GM18868 (cell line): Measurements from ENCODE around the gene DCTN2.
"Not testable (repeated sequence)": the region's sequence is repeated elsewhere in the genome, so short reads cannot be mapped to it uniquely, and the experiment has no call there.

Experiments
- ATAC-seq: cut with Tn5 transposase; IDR thresholded peaks from one replicate; pipeline ENCODE4 v1.9.1; 2021; ENCODE audit warnings: mild to moderate bottlenecking, moderate library complexity; ENCODE audit not compliant: unreplicated experiment

DCTN2 gene

DNA sequence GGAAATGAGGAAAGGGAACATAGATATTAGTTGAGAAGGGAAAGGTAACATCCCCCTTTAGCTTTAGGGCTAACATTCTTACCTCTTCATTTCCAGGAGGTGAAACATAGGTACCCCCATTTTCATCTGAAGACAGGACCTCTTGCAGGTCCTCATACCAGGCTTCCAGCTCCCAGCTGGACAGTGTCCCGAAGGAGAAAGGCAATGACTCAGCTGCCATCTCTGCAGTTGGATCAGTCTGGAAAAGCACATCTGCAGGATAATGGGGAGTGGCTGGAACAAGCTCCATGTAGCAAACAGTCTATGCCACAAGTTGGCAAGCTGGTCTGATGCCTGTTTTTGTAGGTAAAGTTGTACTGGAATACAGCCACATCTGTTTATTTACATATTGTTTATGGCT is 29.8 kb downstream of the DCTN2 start:
- no peak for ATAC-seq

DNA sequence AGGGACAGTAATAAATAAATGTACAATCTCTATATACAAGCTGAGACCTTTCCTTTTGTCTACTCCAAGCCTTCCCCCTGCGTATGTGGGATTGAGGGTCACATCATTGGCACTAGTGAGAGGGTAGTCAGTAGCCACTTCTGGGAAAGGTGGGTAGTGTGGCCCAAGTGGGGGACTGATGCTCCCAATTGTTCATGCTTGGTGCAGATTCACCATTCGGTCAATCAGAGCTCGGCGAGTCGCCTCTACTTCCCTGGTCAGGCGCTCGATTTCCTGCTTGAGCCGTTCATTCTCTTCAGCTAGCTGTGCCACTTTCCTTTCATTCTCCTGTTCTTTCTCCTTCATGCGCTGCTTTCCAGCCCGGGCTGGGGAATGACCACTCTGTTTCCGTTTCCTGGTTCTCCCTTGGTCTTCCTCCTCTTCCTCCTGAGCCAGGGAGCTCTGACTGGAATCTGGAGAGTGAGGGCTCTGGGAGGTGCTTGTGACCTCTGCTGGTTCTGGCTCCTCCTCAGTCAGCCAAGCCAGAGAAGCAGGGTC is 30.3 kb downstream of the DCTN2 start:
- no peak for ATAC-seq

DNA sequence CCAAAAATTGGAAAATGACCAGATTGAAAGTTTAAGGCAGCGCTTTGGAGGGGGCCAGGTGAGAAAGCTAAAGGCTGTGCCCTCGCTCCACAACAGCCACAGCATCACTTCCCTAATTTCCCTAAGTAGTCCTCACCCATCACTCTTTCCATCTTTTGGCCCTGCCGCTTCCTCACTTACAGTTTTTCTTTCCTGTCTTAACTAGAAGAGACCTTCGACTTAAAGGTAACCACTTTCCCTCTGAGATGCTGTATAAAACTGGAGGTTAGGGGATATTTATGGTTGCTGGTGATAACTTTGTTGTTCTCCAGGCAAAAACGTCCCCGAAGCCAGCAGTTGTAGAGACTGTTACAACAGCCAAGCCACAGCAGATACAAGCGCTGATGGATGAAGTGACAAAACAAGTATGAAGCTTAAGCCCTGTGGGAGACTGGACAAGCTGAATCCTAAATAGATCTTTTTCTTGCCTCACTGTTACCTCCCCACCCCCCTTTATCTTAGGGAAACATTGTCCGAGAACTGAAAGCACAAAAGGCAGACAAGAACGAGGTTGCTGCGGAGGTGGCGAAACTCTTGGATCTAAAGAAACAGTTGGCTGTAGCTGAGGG is 31.0 kb downstream of the DCTN2 start:
- no peak for ATAC-seq

DNA sequence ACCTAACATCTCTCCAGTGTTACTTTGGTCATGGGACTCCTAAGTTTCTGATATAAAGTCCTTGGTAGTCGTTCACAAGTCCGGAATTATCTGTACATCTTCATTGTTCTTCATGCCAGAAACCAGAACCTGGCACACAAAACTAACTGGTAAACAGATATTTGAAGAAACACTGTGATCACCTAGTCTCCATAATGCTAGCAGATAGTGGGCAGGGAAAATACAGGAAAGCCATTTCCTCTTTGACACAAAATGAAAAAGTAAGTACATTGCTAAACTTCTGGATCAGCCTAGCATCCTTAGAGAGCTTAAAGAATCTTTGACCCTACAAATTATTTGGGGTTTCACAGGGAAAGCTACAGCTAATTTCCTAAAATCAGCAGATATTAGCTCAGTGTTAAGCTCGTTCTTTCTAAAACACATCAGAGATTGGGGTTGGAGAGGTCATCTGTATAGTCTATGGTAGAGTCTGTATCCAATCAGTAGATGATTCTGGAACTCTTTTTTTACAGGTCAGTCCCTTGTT is 31.5 kb downstream of the DCTN2 start:
- no peak for ATAC-seq

DNA sequence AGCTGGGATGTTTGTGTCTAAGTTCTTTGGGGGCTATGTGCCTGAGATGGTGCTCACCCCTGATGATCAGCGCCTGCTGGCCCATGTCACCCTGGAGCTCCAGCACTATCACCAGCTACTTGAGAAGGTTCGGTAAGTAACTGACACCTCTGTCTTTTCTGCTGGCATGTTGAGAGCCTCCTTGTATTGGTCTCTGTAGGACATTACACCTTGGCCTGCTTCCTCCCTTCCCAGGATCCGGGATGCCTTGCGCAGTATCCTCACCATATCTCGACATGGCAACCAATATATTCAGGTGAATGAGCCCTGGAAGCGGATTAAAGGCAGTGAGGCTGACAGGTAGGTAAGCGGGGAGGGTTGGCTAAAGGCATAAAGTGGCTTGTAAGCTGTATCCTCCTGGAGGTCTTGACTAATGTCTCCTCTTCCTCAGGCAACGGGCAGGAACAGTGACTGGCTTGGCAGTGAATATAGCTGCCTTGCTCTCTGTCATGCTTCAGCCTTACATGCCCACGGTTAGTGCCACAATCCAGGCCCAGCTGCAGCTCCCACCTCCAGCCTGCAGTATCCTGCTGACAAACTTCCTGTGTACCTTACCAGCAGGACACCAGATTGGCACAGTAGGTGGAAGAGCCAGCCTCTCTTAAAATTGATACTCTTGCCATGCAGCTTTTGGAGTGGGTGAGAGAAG is 32.1 kb downstream of the DCTN2 start:
- no peak for ATAC-seq

DNA sequence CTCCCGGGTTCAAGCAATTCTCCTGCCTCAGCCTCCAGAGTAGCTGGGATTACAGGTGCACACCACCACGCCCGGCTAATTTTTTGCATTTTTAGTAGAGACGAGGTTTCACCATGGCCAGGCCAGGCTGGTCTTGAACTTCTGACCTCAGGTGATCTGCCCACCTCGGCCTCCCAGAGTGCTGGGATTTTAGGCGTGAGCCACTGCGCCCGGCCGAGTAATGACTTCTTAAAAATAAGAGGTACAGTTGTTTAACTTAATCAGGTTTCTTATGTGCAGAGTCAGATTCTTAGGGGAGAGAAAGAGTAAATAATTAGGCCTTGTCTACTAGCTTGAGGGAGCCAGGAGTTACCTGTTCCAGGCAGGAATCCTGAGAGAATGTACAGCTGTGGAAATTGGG is 32.7 kb downstream of the DCTN2 start:
- not testable (repeated sequence) for ATAC-seq

DNA sequence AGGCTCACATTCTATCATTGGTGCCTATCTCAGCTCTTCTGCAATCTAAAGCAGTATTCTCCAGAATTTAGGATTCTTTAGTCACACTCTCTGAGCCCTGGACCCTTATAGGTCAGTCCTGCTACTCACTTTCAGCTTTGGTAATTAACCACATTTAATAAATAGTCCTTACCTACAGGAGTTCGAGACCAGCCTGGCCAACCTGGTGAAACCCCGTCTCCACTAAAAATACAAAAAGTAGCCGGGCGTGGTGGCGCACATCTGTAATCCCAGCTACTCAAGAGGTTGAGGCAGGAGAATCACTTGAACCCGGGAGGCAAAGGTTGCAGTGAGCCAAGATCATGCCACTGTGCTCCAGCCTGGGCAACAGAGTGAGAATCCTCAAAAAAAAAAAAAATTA is 33.3 kb downstream of the DCTN2 start:
- not testable (repeated sequence) for ATAC-seq

DNA sequence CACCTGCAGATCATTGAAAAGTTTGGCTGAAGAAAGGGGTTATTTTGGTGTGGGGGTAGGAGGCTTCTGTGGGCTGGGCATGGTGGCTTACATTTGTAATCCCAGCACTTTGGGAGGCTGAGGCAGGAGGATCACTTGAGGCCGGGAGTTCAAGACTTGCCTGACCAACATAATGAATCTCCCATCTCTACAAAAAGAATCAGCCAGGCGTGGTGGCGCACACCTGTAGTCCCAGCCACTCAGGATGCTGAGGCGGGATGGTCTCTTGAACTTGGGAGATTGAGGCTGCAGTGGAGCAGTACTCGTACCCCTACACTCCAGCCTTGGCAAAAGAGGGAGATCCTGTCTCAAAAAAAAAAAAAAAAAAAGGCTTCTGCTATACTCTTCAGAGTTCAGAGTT is 33.7 kb downstream of the DCTN2 start:
- ATAC-seq = no peak

DNA sequence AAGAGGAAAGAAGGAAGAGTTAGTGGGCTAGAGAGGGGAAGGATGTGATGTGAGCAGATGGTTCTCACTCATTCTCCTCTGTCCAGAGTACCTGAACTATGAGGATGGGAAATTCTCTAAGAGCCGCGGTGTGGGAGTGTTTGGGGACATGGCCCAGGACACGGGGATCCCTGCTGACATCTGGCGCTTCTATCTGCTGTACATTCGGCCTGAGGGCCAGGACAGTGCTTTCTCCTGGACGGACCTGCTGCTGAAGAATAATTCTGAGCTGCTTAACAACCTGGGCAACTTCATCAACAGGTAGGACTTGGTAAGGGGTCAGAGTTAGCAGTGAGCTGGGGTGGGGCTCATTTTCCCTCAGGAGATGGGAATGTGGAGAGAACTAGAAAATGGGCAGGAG is 34.3 kb downstream of the DCTN2 start:
- ATAC-seq = no peak

DNA sequence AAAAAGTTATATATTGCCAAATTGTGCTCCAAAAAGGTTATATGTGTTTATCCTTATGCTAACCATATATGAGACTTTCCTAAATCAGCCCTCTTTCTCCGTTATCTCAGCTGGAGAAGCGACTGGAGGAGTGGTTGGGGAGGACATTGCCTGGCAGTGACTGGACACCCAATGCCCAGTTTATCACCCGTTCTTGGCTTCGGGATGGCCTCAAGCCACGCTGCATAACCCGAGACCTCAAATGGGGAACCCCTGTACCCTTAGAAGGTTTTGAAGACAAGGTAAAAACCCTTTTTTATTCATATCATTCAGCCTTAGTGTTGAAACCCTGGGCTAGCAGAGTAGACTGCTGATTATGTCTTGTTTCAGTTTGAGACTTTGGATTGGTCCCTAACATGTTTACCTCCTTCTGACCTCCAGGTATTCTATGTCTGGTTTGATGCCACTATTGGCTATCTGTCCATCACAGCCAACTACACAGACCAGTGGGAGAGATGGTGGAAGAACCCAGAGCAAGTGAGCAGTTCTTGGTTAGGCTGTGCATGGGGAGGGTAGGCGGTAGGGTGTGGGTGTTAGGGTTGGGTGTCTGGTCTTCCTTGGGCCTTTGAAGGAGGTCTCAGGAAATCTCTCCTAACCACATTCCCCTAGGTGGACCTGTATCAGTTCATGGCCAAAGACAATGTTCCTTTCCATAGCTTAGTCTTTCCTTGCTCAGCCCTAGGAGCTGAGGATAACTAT is 35.2 kb downstream of the DCTN2 start:
- ATAC-seq = no peak

DNA sequence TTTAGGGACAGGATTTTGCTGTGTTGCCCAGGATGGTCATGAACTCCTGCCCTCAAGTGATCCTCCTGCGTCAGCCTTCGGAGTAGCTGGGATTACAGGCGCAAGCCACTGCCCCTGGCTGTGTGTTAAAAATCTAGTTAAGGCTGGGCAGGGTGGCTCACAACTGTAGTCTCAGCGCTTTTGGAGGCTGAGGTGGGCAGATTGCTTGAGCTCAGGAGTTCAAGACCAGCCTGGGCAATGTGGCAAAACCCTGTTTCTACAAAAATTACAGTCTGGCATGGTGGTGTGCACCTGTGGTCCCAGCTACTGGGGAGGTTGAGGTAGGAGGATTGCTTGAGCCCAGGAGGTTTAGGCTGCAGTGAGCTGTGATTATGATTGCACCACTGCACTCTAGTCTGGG is 35.8 kb downstream of the DCTN2 start:
- ATAC-seq = no peak

DNA sequence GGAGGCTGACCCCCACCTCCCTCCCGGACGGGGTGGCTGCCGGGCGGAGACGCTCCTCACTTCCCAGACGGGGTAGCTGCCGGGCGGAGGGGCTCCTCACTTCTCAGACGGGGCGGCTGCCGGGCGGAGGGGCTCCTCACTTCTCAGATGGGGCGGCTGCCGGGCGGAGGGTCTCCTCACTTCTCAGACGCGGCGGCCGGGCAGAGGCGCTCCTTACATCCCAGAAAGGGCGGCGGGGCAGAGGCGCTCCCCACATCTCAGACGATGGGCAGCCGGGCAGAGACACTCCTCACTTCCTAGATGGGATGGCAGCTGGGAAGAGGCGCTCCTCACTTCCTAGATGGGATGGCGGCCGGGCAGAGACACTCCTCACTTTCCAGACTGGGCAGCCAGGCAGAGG is 39.2 kb downstream of the DCTN2 start:
- not testable (repeated sequence) for ATAC-seq

DNA sequence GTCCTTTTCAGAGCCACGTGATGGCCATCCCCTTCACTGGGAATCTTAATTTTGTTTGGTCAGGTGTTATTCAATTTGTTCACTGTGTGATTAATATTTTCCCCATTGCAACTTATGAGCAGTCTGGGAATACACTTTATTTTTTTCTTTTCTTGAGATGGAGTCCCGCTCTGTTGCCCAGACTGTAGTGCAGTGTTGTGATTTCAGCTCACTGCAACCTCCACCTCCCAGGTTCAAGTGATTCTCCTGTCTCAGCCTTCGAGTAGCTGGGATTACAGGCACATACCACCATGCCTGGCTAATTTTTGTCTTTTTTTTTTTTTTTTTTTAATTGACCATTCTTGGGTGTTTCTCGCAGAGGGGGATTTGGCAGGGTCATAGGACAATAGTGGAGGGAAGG is 40.5 kb downstream of the DCTN2 start:
- not testable (repeated sequence) for ATAC-seq

DNA sequence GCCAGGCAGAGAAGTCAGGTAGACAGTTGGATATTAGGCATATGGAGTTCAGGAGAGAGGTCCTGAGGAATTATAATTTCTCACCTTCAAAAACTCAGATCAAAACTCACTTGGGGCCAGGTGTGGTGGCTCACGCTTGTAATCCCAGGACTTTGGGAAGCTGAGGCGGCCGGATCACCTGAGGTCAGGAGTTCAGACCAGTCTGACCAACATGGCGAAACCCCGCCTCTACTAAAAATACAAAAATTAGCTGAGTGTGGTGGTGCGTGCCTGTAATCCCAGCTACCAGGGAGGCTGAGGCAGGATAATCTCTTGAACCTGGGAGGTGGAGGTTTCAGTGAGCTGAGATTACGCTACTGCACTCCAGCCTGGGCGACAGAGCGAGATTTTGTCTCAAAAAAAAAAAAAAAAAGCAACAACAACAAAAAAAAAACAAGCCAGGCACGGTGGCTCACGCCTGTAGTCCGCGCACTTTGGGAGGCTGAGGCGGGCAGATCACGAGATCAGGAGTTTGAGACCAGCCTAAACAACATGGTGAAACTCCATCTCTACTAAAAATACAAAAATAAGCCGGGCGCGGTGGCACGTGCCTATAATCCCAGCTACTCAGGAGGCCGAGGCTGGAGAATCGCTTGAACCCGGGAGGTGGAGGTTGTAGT is 44.6 kb downstream of the DCTN2 start:
- not testable (repeated sequence) for ATAC-seq

DNA sequence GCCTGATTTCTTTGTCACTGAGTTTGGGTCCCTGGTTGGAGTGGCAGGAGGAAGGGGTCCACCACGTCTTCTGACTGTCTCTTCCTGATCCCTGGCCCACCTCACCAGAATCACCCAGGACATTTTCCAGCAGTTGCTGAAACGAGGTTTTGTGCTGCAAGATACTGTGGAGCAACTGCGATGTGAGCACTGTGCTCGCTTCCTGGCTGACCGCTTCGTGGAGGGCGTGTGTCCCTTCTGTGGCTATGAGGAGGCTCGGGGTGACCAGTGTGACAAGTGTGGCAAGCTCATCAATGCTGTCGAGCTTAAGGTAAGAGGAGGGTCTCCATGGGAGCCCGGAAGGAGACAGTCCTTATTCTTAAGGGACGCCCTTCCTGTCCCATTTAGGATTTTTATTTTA is 46.8 kb downstream of the DCTN2 start:
- ATAC-seq = no peak

DNA sequence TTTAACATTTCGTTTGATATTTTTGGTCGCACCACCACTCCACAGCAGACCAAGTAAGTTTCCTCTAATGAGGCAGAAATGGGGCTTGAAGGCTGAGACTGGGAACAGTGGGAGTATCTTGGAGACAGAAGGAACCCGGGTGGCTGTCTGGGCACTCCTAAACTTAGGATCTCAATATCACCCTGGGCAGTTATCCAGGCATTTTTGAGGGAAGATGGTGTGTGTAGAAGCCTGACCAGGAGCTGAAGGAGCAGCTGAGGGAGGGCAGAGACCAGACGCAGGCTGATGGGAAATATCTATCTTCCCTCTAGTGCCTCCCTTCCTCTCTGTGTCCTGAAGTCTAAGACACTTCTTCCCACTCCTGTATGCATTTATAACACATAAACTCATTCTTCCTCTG is 48.4 kb downstream of the DCTN2 start:
- ATAC-seq = no peak

DNA sequence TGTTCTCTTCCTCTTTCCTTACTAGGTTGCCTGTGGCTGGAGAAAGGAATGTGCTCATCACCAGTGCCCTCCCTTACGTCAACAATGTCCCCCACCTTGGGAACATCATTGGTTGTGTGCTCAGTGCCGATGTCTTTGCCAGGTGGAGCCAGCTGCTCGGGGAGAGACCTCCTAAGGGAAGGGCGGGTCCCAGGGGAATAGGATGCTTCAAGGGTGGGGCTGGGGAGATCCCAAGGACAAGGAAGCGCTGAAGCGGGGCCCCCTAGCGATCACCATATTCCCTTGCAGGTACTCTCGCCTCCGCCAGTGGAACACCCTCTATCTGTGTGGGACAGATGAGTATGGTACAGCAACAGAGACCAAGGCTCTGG is 48.9 kb downstream of the DCTN2 start:
- no peak for ATAC-seq

DNA sequence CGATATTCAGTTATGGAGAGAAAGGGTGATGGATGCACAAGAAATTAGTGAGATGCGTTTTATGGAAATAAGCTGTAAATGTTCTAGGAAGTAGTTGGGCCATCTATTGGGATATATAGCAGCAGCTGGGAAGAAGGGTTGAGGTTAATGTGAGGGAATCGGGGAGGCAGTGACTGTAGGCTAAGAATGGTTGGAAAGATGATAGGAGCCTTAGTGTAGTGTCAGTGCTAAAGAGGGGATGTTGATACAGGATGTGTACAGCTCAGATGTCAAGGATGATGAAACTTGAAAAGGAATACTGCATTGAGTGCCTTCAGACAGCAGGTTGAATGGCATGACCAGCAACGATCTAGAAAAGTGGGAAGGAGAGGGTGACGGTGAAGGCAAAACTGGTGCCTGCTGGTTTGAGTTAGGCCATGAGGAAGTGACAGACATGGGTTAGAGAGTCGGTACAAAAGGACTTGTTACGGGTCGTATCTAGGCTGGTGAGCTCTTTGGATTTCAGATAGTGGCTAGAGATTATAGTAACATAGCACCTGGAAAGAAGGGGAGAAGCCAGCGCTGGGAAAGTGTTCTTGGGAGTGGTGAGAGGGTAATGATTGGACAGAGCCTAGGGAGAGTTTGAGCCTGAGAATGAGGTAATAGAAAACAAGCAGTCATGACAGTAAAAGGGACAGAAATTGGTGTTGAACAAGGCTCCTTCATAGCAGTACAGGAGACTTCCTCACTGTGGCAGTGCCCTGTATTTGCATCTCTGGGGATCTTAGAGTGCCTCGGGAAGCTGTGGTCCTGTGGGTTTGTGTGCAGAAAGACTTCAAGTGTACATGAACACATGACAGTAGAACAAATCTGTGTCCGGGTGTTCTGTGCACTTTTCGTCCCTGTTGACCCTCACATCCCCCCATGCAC is 49.5 kb downstream of the DCTN2 start:
- no peak for ATAC-seq

DNA sequence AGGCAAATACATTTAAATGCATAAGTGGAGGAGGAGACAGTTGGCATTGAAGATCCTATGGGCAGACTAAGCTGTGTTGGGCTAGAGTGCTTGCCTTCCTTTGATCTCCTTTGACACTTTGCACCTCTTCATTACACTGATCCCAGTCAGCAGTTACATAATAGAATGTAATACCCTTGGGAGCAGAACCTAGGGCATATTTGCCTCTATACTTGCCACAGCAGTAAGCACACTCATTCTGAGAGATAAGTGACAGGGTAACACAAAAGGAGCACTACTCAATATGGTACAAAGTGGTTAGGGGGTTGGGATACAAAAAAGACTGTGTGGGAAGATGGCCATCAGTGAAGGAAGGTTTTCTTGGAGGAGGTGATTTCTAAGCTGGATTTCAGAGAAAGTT is 50.2 kb downstream of the DCTN2 start:
- no peak for ATAC-seq

DNA sequence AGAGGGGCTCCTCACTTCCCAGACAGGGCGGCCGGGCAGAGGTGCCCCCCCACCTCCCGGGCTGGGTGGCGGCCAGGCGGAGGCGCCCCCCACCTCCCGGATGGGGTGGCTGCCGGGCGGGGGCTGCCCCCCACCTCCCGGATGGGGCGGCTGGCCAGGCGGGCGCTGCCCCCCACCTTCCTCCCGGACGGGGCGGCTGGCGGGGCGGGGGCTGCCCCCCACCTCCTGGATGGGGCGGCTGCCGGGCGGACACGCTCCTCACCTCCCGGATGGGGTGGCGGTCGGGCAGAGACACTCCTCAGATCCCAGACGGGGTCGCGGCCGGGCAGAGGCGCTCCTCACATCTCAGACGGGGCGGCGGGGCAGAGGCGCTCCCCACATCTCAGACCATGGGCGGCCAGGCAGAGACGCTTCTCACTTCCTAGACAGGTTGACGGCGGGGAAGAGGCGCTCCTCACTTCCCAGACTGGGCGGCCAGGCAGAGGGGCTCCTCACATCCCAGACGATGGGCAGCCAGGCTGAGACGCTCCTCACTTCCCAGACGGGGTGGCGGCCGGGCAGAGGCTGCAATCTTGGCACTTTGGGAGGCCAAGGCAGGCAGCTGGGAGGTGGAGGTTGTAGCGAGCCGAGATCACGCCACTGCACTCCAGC is 51.8 kb downstream of the DCTN2 start:
- ATAC-seq = not testable (repeated sequence)
